Measurements from ENCODE around the gene SCYGR2. TPM values are rescaled to one million over a fixed set of nuclear protein-coding genes. Genes with fewer than 3 reads are reported as not detected.

Gene SCYGR2
- total RNA-seq, 1 experiment from 2014 or later, result not detected

DNA sequence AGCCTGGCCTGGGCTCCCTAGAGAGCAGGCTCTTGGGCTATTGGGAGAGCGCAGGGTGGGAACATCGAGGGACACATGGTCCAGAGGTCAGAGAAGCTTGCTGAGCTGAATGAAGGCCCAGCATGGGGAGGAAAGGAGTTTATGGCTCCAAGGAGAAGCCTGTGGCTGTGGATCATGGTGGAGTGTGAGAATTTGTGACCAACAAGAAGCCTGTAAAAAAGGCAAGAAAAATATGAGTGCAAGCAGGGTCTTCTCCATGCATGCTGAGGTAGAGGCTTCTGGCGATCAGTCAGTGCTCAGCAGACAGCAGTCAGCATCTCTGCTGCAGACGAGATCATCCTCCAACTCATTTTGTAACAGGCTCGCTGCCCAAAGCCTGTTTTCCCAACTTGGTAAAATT is 17.2 kb downstream of the SCYGR2 start:
- Histone ChIP-seq H3K4me3 (ENCODE audit: low read length) (no peak overlapping the region), H2AFZ (ENCODE audit: low read length) (no peak overlapping the region), H3K9ac (ENCODE audit: low read length) (no peak overlapping the region), H3K9me2 (replicated peaks; ENCODE audit: low read length) (0 out of 2 replicates have a peak, but pooled peaks cover 2% of the 10 kb centered on the region), H3K4me1 (ENCODE audit: insufficient read depth, low read length) (no peaks in the 10 kb centered on the region), H3K4me2 (ENCODE audit: low read length) (no peak overlapping the region), H3K9me3 (ENCODE audit: low read length) (no peaks in the 10 kb centered on the region), H3F3A (ENCODE audit: low read length, unreplicated experiment) (no peaks in the 10 kb centered on the region), H3K36me3 (ENCODE audit: low read depth, low read length) (no peaks in the 10 kb centered on the region), H3K27me3 (ENCODE audit: low read length) (no peaks in the 10 kb centered on the region), H3K79me2 (ENCODE audit: low read length) (no peaks in the 10 kb centered on the region), H4K20me1 (ENCODE audit: low read length) (no peaks in the 10 kb centered on the region), H3K27ac (ENCODE audit: low read length) (no peak overlapping the region)
- POLR2A ChIA-PET (ENCODE audit: unreplicated experiment), result no interaction called here
- CTCF ChIA-PET, result no interaction called here
- BruUV-seq (replicated peaks), result no TSS peak
- intact Hi-C loops (cut with micrococcal nuclease), result no loop called here
- ATAC-seq, result no peak
- TF ChIP-seq CTCF (conservative IDR thresholded peaks at IDR 0.05; ENCODE audit: low read depth, low read length) (no peak), EZH2 (IDR thresholded peaks at IDR 0.05; ENCODE audit: low read length, unreplicated experiment) (no peak), EZH2phosphoT487 (IDR thresholded peaks at IDR 0.05; ENCODE audit: borderline replicate concordance, low read length) (no peak)
- no peak for DNase-seq

GRCh38 chr2:227616631-227617030 is 17.9 kb downstream of the SCYGR2 start:
- Histone ChIP-seq H3K9me2 (replicated peaks; ENCODE audit: low read length) (0 out of 2 replicates have a peak, but pooled peaks cover 2% of the 10 kb centered on the region), H3K4me3 (ENCODE audit: low read length) (no peak overlapping the region), H3K79me2 (ENCODE audit: low read length) (no peaks in the 10 kb centered on the region), H3K36me3 (ENCODE audit: low read depth, low read length) (no peaks in the 10 kb centered on the region), H3F3A (ENCODE audit: low read length, unreplicated experiment) (no peaks in the 10 kb centered on the region), H3K27me3 (ENCODE audit: low read length) (no peaks in the 10 kb centered on the region), H3K4me2 (ENCODE audit: low read length) (no peak overlapping the region), H2AFZ (ENCODE audit: low read length) (no peak overlapping the region), H4K20me1 (ENCODE audit: low read length) (no peaks in the 10 kb centered on the region), H3K4me1 (ENCODE audit: insufficient read depth, low read length) (no peaks in the 10 kb centered on the region), H3K9me3 (ENCODE audit: low read length) (no peaks in the 10 kb centered on the region), H3K27ac (ENCODE audit: low read length) (no peak overlapping the region), H3K9ac (ENCODE audit: low read length) (no peak overlapping the region)
- ATAC-seq (no peak), DNase-seq (no peak)
- CTCF ChIA-PET, result no interaction called here
- POLR2A ChIA-PET (ENCODE audit: unreplicated experiment), result no interaction called here
- no peak for TF ChIP-seq EZH2 (IDR thresholded peaks at IDR 0.05; ENCODE audit: low read length, unreplicated experiment)
- TF ChIP-seq CTCF (conservative IDR thresholded peaks at IDR 0.05; ENCODE audit: low read depth, low read length), result no peak
- no peak for TF ChIP-seq EZH2phosphoT487 (IDR thresholded peaks at IDR 0.05; ENCODE audit: borderline replicate concordance, low read length)
- intact Hi-C loops (cut with micrococcal nuclease), result no loop called here
- BruUV-seq (replicated peaks), result no TSS peak

- no peaks in the 10 kb centered on the region for H3K4me1 ChIP-seq (ENCODE audit: insufficient read depth, low read length)
- ATAC-seq, result no peak
- H3K27me3 ChIP-seq (ENCODE audit: low read length), result no peaks in the 10 kb centered on the region
- H3K4me2 ChIP-seq (ENCODE audit: low read length), result no peak within 1 kb of the TSS
- no peak within 1 kb of the TSS for H3K4me3 ChIP-seq (ENCODE audit: low read length)
- H4K20me1 ChIP-seq (ENCODE audit: low read length), result no peaks in the 10 kb centered on the region
- H3K36me3 ChIP-seq (ENCODE audit: low read depth, low read length), result no peaks in the 10 kb centered on the region
- H3K9ac ChIP-seq (ENCODE audit: low read length), result no peak within 1 kb of the TSS
- intact Hi-C loops (cut with micrococcal nuclease), result no loop called here
- no peaks in the 10 kb centered on the region for H3K9me3 ChIP-seq (ENCODE audit: low read length)
- H2AFZ ChIP-seq (ENCODE audit: low read length), result no peak within 1 kb of the TSS
- TF ChIP-seq EZH2phosphoT487 (IDR thresholded peaks at IDR 0.05; ENCODE audit: borderline replicate concordance, low read length), result no peak
- TF ChIP-seq EZH2 (IDR thresholded peaks at IDR 0.05; ENCODE audit: low read length, unreplicated experiment), result no peak
- no peak for TF ChIP-seq CTCF (conservative IDR thresholded peaks at IDR 0.05; ENCODE audit: low read depth, low read length)
- H3K79me2 ChIP-seq (ENCODE audit: low read length), result no peaks in the 10 kb centered on the region
- H3K27ac ChIP-seq (ENCODE audit: low read length), result no peak within 1 kb of the TSS
- no peak for DNase-seq
- no TSS peak for BruUV-seq (replicated peaks)
- ChIA-PET CTCF (no interaction called here), POLR2A (ENCODE audit: unreplicated experiment) (no interaction called here)
- 0 out of 2 replicates have a peak, but pooled peaks cover 2% of the 10 kb centered on the region for H3K9me2 ChIP-seq (replicated peaks; ENCODE audit: low read length)
- no peaks in the 10 kb centered on the region for H3F3A ChIP-seq (ENCODE audit: low read length, unreplicated experiment)
Measured at GRCh38 chr2:227617316-227618230, 18.9 kb downstream of the SCYGR2 start, which contains the start of gene SCYGR4. Gene SCYGR4, plus strand, starts transcription at chr2:227617498. Its CDS starts 0 bp downstream, at chr2:227617498.
